ENCODE results near the gene PLIN1. TPM values are rescaled to one million over a fixed set of nuclear protein-coding genes. Genes with fewer than 3 reads are reported as not detected.

Gene PLIN1
- polyA plus RNA-seq, 4 donors, result 0.95 to 1.9 (median 1.2) TPM

- no peak for DNase-seq (ENCODE audit: low read depth in 4 of 4, low spot score in 3 of 4)
Measured at GRCh38 chr15:89630974-89631901, 47.9 kb downstream of the PLIN1 start.

- DNase-seq (ENCODE audit: low read depth in 4 of 4, low spot score in 3 of 4), result no peak
Measured at GRCh38 chr15:89630260-89630659, 48.9 kb downstream of the PLIN1 start.

GRCh38 chr15:89629829-89630228 lies 49.3 kb downstream of the PLIN1 start:
- no peak for DNase-seq (ENCODE audit: low read depth in 4 of 4, low spot score in 3 of 4)

- no peak for DNase-seq (ENCODE audit: low read depth in 4 of 4, low spot score in 3 of 4)
Measured at GRCh38 chr15:89628806-89629715, 50.1 kb downstream of the PLIN1 start.

GRCh38 chr15:89628301-89628700 lies 50.9 kb downstream of the PLIN1 start:
- DNase-seq (ENCODE audit: low read depth in 4 of 4, low spot score in 3 of 4), result no peak

GRCh38 chr15:89627256-89627970 lies 51.8 kb downstream of the PLIN1 start:
- DNase-seq (ENCODE audit: low read depth in 4 of 4, low spot score in 3 of 4), result no peak

GRCh38 chr15:89625716-89626115 lies 53.5 kb downstream of the PLIN1 start:
- DNase-seq (ENCODE audit: low read depth in 4 of 4, low spot score in 3 of 4), result no peak

- DNase-seq (ENCODE audit: low read depth in 4 of 4, low spot score in 3 of 4), result no peak
Measured at GRCh38 chr15:89623165-89623564, 56.0 kb downstream of the PLIN1 start.

GRCh38 chr15:89621547-89621946 lies 57.6 kb downstream of the PLIN1 start:
- DNase-seq (ENCODE audit: low read depth in 4 of 4, low spot score in 3 of 4), result no peak

- no peak for DNase-seq (ENCODE audit: low read depth in 4 of 4, low spot score in 3 of 4)
Measured at GRCh38 chr15:89616228-89616627, 62.9 kb downstream of the PLIN1 start.

- DNase-seq (ENCODE audit: low read depth in 4 of 4, low spot score in 3 of 4), result no peak
Measured at GRCh38 chr15:89615135-89615534, 64.0 kb downstream of the PLIN1 start.

Other genes with a start within 250 kb of the PLIN1 start
- 1 to 10 TPM in 3 of 4 donors, under 1 TPM in 1; 0.16 to 2.6 (median 2.2) TPM for gene RHCG, start 182.8 kb downstream of the PLIN1 start, polyA plus RNA-seq (ENCODE audit: insufficient read length in 4 of 4)
- gene TICRR, start 103.9 kb downstream of the PLIN1 start, polyA plus RNA-seq (ENCODE audit: insufficient read length in 4 of 4), result 10 to 100 TPM in 2 of 4 donors, 1 to 10 TPM in 2; 7.2 to 12.8 (median 9.5) TPM
- gene KIF7, start 23.9 kb downstream of the PLIN1 start, polyA plus RNA-seq (ENCODE audit: insufficient read length in 4 of 4), result 10 to 100 TPM in 2 of 4 donors, 1 to 10 TPM in 2; 9.2 to 16.1 (median 11.7) TPM
- gene PEX11A, start 11.4 kb upstream of the PLIN1 start, polyA plus RNA-seq (ENCODE audit: insufficient read length in 4 of 4), result 10 to 100 TPM; 15.9 to 20.9 (median 19.2) TPM
- gene WDR93, start 11.4 kb upstream of the PLIN1 start, polyA plus RNA-seq (ENCODE audit: insufficient read length in 4 of 4), result 1 to 10 TPM in 3 of 4 donors, under 1 TPM in 1; 0.38 to 3.0 (median 2.3) TPM
- 1 to 10 TPM in 3 of 4 donors, under 1 TPM in 1; 0.95 to 1.3 (median 1.1) TPM for gene MESP1, start 71.9 kb upstream of the PLIN1 start, polyA plus RNA-seq (ENCODE audit: insufficient read length in 4 of 4)
- gene MESP2, start 97.0 kb upstream of the PLIN1 start, polyA plus RNA-seq (ENCODE audit: insufficient read length in 4 of 4), result under 1 TPM; 0.24 to 0.96 (median 0.36) TPM
- gene ANPEP, start 135.5 kb upstream of the PLIN1 start, polyA plus RNA-seq (ENCODE audit: insufficient read length in 4 of 4), result 100 to 1,000 TPM in 1 of 4 donors, 10 to 100 TPM in 3; 44.0 to 113 (median 70.0) TPM
- gene AP3S2, start 214.6 kb upstream of the PLIN1 start, polyA plus RNA-seq (ENCODE audit: insufficient read length in 4 of 4), result 10 to 100 TPM; 25.7 to 50.1 (median 43.7) TPM
- gene ARPIN, start 233.6 kb upstream of the PLIN1 start, polyA plus RNA-seq (ENCODE audit: insufficient read length in 4 of 4), result 10 to 100 TPM; 27.1 to 30.6 (median 30.0) TPM